HepG2 (cell line): ENCODE measurements around the gene CIAPIN1. TPM values are rescaled to one million over a fixed set of nuclear protein-coding genes. Genes with fewer than 3 reads are reported as not detected.

Experiments
- CBX1 ChIP-seq: IDR thresholded peaks from one replicate; pipeline ENCODE4 v1.6.1; 2016; ENCODE audit warnings: antibody characterized with exemption, low read depth
- DNMT1 ChIP-seq: sonication (generic); formaldehyde crosslinking; IDR thresholded peaks from 2 replicates; pipeline ENCODE4 v1.5.1; 2020; ENCODE audit warnings: mild to moderate bottlenecking, missing genetic modification reagents
- DPF2 ChIP-seq: sonication (generic); formaldehyde crosslinking; IDR thresholded peaks from 2 replicates; pipeline ENCODE4 v1.4.0; 2020; ENCODE audit warnings: mild to moderate bottlenecking, low read depth, missing genetic modification reagents, borderline replicate concordance
- GLI4 ChIP-seq: sonication (generic); formaldehyde crosslinking; IDR thresholded peaks from 2 replicates; pipeline ENCODE4 v1.5.1; 2020; ENCODE audit warnings: missing genetic modification reagents, mild to moderate bottlenecking, moderate library complexity, borderline replicate concordance
- HES4 ChIP-seq: sonication (generic); formaldehyde crosslinking; IDR thresholded peaks from 2 replicates; pipeline ENCODE4 v1.9.0; 2021; ENCODE audit warnings: mild to moderate bottlenecking, missing genetic modification reagents, borderline replicate concordance
- HHEX ChIP-seq: IDR thresholded peaks from 2 replicates; pipeline ENCODE4 v1.6.1; 2016; ENCODE audit warnings: control low read depth
- HIVEP1 ChIP-seq: sonication (generic); formaldehyde crosslinking; IDR thresholded peaks from 2 replicates; pipeline ENCODE4 v1.4.0; 2020; ENCODE audit warnings: mild to moderate bottlenecking, missing genetic modification reagents
- JUNB ChIP-seq: sonication (generic); formaldehyde crosslinking; IDR thresholded peaks from 2 replicates; pipeline ENCODE4 v1.8.0; 2022; ENCODE audit warnings: missing genetic modification reagents, mild to moderate bottlenecking, borderline replicate concordance
- MTF1 ChIP-seq: sonication (generic); formaldehyde crosslinking; IDR thresholded peaks from 2 replicates; pipeline ENCODE4 v1.5.0; 2020; ENCODE audit warnings: missing genetic modification reagents
- MYC ChIP-seq: sonication (generic); formaldehyde crosslinking; IDR thresholded peaks from 2 replicates; pipeline ENCODE4 v1.9.0; 2021; ENCODE audit warnings: missing genetic modification reagents, borderline replicate concordance
- PAX8 ChIP-seq: sonication (generic); formaldehyde crosslinking; IDR thresholded peaks from 2 replicates; pipeline ENCODE4 v1.8.0; 2022; ENCODE audit warnings: mild to moderate bottlenecking, missing genetic modification reagents, borderline replicate concordance
- REL ChIP-seq: sonication (generic); formaldehyde crosslinking; conservative IDR thresholded peaks from 2 replicates; pipeline ENCODE4 v1.8.0; 2022; ENCODE audit warnings: mild to moderate bottlenecking, missing genetic modification reagents, moderate library complexity
- RFX3 ChIP-seq: IDR thresholded peaks from 2 replicates; pipeline ENCODE4 v1.6.1; 2016; ENCODE audit warnings: missing biosample characterization, missing genetic modification reagents
- SALL1 ChIP-seq: sonication (generic); formaldehyde crosslinking; IDR thresholded peaks from 2 replicates; pipeline ENCODE4 v1.8.0; 2022; ENCODE audit warnings: mild to moderate bottlenecking, missing genetic modification reagents
- SMAD9 ChIP-seq: sonication (generic); formaldehyde crosslinking; IDR thresholded peaks from 2 replicates; pipeline ENCODE4 v1.5.1; 2020; ENCODE audit warnings: mild to moderate bottlenecking, missing genetic modification reagents
- STAG1 ChIP-seq: sonication (generic); formaldehyde crosslinking; IDR thresholded peaks from 2 replicates; pipeline ENCODE4 v1.4.0; 2020; ENCODE audit warnings: missing genetic modification reagents
- ZNF747 ChIP-seq: sonication (generic); formaldehyde crosslinking; IDR thresholded peaks from 2 replicates; pipeline ENCODE4 v1.8.1; 2023; ENCODE audit warnings: missing genetic modification reagents, mild to moderate bottlenecking, borderline replicate concordance
- ZNF766 ChIP-seq: sonication (generic); formaldehyde crosslinking; IDR thresholded peaks from 2 replicates; pipeline ENCODE4 v1.5.0; 2020; ENCODE audit warnings: missing genetic modification reagents, borderline replicate concordance
- polyA plus RNA-seq, 8 experiments: library from polyadenylated mRNA; depleted of rRNA in 3 of 8; stranded (reverse) in 7 of 8; unstranded in 1 of 8; fragments of >200 nt; fragmentation: Illumina TruSeq in 4 of 8; extraction: Trizol in 4 of 8; gene quantifications; 2 replicates each; pipeline versions ENCODE4 v1.2.1 to v1.2.3, GENCODE V29; 2011 to 2016; ENCODE audit warnings: low read depth in 4 of 8, missing spikeins in 1 of 8, mixed read lengths in 1 of 8; ENCODE audit not compliant: insufficient read depth in 1 of 8
- total RNA-seq, 5 experiments: library from RNA; depleted of rRNA; stranded (reverse); fragments of >200 nt; fragmentation: Illumina TruSeq; extraction: Trizol; gene quantifications; 2 replicates each; pipeline ENCODE4 v1.2.3, GENCODE V29; 2016; ENCODE audit warnings: low read depth in 1 of 5
- TF ChIP-seq, protein P1 (sequence below): sonication (generic); formaldehyde crosslinking; IDR thresholded peaks from 2 replicates; pipeline ENCODE4 v1.4.0; 2020; ENCODE audit warnings: missing genetic modification reagents
- TF ChIP-seq, protein P2 (sequence below): sonication (generic); formaldehyde crosslinking; IDR thresholded peaks from 2 replicates; pipeline ENCODE4 v1.5.1; 2020; ENCODE audit warnings: missing genetic modification reagents, mild to moderate bottlenecking, borderline replicate concordance
- TF ChIP-seq, protein P3 (sequence below): sonication (generic); formaldehyde crosslinking; IDR thresholded peaks from 2 replicates; pipeline ENCODE4 v1.8.1; 2023; ENCODE audit warnings: mild to moderate bottlenecking, missing genetic modification reagents

The CIAPIN1 gene
- total and polyA plus RNA-seq, 2 of the 13 experiments (the other 11 are each of a cell fraction or from before 2014, with no cell fraction given): 69.3 to 89.7 TPM

DNA sequence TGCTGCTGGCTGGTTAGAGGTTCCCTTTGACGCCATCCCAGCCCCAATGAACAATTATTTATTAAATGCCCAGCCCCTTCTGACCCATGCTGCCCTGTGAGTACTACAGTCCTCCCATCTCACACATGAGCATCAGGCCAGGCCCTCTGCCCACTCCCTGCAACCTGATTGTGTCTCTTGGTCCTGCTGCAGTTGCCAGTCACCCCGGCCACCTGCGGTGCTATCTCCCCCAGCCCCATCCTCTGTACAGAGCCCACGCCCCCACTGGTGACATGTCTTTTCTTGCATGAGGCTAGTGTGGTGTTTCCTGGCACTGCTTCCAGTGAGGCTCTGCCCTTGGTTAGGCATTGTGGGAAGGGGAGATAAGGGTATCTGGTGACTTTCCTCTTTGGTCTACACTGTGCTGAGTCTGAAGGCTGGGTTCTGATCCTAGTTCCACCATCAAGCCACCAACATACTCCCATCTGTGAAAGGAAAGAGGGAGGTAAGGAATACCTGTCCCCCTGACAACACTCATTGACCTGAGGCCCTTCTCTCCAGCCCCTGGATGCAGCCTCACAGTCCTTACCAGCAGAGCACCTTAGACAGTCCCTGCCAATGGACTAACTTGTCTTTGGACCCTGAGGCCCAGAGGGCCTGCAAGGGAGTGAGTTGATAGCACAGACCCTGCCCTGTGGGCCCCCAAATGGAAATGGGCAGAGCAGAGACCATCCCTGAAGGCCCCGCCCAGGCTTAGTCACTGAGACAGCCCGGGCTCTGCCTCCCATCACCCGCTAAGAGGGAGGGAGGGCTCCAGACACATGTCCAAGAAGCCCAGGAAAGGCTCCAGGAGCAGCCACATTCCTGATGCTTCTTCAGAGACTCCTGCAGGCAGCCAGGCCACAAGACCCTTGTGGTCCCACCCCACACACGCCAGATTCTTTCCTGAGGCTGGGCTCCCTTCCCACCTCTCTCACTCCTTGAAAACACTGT lies 63.6 kb downstream of the CIAPIN1 start (continued):
- TF ChIP-seq, protein P1, sequence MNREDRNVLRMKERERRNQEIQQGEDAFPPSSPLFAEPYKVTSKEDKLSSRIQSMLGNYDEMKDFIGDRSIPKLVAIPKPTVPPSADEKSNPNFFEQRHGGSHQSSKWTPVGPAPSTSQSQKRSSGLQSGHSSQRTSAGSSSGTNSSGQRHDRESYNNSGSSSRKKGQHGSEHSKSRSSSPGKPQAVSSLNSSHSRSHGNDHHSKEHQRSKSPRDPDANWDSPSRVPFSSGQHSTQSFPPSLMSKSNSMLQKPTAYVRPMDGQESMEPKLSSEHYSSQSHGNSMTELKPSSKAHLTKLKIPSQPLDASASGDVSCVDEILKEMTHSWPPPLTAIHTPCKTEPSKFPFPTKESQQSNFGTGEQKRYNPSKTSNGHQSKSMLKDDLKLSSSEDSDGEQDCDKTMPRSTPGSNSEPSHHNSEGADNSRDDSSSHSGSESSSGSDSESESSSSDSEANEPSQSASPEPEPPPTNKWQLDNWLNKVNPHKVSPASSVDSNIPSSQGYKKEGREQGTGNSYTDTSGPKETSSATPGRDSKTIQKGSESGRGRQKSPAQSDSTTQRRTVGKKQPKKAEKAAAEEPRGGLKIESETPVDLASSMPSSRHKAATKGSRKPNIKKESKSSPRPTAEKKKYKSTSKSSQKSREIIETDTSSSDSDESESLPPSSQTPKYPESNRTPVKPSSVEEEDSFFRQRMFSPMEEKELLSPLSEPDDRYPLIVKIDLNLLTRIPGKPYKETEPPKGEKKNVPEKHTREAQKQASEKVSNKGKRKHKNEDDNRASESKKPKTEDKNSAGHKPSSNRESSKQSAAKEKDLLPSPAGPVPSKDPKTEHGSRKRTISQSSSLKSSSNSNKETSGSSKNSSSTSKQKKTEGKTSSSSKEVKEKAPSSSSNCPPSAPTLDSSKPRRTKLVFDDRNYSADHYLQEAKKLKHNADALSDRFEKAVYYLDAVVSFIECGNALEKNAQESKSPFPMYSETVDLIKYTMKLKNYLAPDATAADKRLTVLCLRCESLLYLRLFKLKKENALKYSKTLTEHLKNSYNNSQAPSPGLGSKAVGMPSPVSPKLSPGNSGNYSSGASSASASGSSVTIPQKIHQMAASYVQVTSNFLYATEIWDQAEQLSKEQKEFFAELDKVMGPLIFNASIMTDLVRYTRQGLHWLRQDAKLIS (CRISPR knock-in tag): no peak
- TF ChIP-seq SALL1: peak; percentile 59
- no peak for TF ChIP-seq HHEX
- 0 out of 2 replicates have a peak, but pooled peaks have one; percentile 11 for TF ChIP-seq MYC (CRISPR knock-in tag)
- TF ChIP-seq, protein P2, sequence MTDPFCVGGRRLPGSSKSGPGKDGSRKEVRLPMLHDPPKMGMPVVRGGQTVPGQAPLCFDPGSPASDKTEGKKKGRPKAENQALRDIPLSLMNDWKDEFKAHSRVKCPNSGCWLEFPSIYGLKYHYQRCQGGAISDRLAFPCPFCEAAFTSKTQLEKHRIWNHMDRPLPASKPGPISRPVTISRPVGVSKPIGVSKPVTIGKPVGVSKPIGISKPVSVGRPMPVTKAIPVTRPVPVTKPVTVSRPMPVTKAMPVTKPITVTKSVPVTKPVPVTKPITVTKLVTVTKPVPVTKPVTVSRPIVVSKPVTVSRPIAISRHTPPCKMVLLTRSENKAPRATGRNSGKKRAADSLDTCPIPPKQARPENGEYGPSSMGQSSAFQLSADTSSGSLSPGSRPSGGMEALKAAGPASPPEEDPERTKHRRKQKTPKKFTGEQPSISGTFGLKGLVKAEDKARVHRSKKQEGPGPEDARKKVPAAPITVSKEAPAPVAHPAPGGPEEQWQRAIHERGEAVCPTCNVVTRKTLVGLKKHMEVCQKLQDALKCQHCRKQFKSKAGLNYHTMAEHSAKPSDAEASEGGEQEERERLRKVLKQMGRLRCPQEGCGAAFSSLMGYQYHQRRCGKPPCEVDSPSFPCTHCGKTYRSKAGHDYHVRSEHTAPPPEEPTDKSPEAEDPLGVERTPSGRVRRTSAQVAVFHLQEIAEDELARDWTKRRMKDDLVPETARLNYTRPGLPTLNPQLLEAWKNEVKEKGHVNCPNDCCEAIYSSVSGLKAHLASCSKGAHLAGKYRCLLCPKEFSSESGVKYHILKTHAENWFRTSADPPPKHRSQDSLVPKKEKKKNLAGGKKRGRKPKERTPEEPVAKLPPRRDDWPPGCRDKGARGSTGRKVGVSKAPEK (CRISPR knock-in tag): no peak
- no peak for TF ChIP-seq GLI4 (CRISPR knock-in tag)
- no peak for TF ChIP-seq SMAD9
- TF ChIP-seq ZNF766: peak; percentile 53; the same call in 1 of the 2 replicates
- no peak for TF ChIP-seq PAX8 (CRISPR knock-in tag)
- TF ChIP-seq, protein P3, sequence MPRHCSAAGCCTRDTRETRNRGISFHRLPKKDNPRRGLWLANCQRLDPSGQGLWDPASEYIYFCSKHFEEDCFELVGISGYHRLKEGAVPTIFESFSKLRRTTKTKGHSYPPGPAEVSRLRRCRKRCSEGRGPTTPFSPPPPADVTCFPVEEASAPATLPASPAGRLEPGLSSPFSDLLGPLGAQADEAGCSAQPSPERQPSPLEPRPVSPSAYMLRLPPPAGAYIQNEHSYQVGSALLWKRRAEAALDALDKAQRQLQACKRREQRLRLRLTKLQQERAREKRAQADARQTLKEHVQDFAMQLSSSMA (CRISPR knock-in tag): no peak
- no peak for TF ChIP-seq MTF1 (CRISPR knock-in tag)
- no peak for TF ChIP-seq ZNF747 (CRISPR knock-in tag)
- no peak for TF ChIP-seq STAG1 (CRISPR knock-in tag)
- no peak for TF ChIP-seq CBX1
- TF ChIP-seq DNMT1 (CRISPR knock-in tag): no peak
- TF ChIP-seq RFX3 (CRISPR knock-in tag): no peak
- peak; percentile 8; the same call in 1 of the 2 replicates for TF ChIP-seq DPF2 (CRISPR knock-in tag)
- no peak for TF ChIP-seq JUNB
- 0 out of 2 replicates have a peak, but pooled peaks have one; percentile 13 for TF ChIP-seq HES4 (CRISPR knock-in tag)
- TF ChIP-seq HIVEP1 (CRISPR knock-in tag): no peak
- TF ChIP-seq REL: no peak
